ENCODE measurements around the gene MRPL21. TPM values are rescaled to one million over a fixed set of nuclear protein-coding genes. Genes with fewer than 3 reads are reported as not detected.

The MRPL21 gene
- total and polyA plus RNA-seq, 2 donors from 2014 or later = 45.0 to 147 TPM

GRCh38 chr11:68950270-68950669 is 46.6 kb upstream of the MRPL21 start:
- intact Hi-C loops (cut with DNase I) = no loop called here
- TF ChIP-seq CTCF (IDR thresholded peaks at IDR 0.05; ENCODE audit: borderline replicate concordance, extremely low read depth, insufficient read depth) = no peak

GRCh38 chr11:68948935-68949334 is 45.3 kb upstream of the MRPL21 start:
- Histone ChIP-seq H3K27me3 (ENCODE audit: control insufficient read depth, insufficient read depth, low read length) (no peaks in the 10 kb centered on the region), H3K9ac (ENCODE audit: low read length in 3 of 3) (no peak overlapping the region), H3K4me1 (ENCODE audit: control insufficient read depth in 2 of 3, insufficient read depth in 2 of 3, low read depth in 1 of 3, low read length in 3 of 3) (no peaks in the 10 kb centered on the region), H3K4me3 (ENCODE audit: low read length in 3 of 3) (no peak overlapping the region), H3K9me3 (ENCODE audit: control insufficient read depth in 2 of 3, insufficient read depth in 1 of 3, low read length in 3 of 3) (no peaks in the 10 kb centered on the region), H3K36me3 (ENCODE audit: control insufficient read depth in 2 of 3, insufficient read depth in 3 of 3, low read length in 3 of 3) (no peaks in the 10 kb centered on the region), H3K27ac (ENCODE audit: low read depth in 2 of 2, low read length in 2 of 2) (no peak overlapping the region)
- TF ChIP-seq CTCF (IDR thresholded peaks at IDR 0.05; ENCODE audit: borderline replicate concordance, extremely low read depth, insufficient read depth) = no peak
- no peak for DNase-seq
- intact Hi-C loops (cut with DNase I) = no loop called here
- FAIRE-seq = no peak

More at GRCh38 chr11:68950270-68950669, 46.6 kb upstream of the MRPL21 start:
- Histone ChIP-seq H3K9me3 (ENCODE audit: control insufficient read depth in 2 of 3, insufficient read depth in 1 of 3, low read length in 3 of 3) (no peaks in the 10 kb centered on the region), H3K27ac (ENCODE audit: low read depth in 2 of 2, low read length in 2 of 2) (no peak overlapping the region), H3K4me1 (ENCODE audit: control insufficient read depth in 2 of 3, insufficient read depth in 2 of 3, low read depth in 1 of 3, low read length in 3 of 3) (no peaks in the 10 kb centered on the region), H3K9ac (ENCODE audit: low read length in 3 of 3) (no peak overlapping the region), H3K36me3 (ENCODE audit: control insufficient read depth in 2 of 3, insufficient read depth in 3 of 3, low read length in 3 of 3) (no peaks in the 10 kb centered on the region), H3K4me3 (ENCODE audit: low read length in 3 of 3) (no peak overlapping the region), H3K27me3 (ENCODE audit: control insufficient read depth, insufficient read depth, low read length) (no peaks in the 10 kb centered on the region)
- DNase-seq = no peak
- FAIRE-seq = no peak

- Histone ChIP-seq H3K4me3 (ENCODE audit: low read length in 3 of 3) (no peak overlapping the region), H3K36me3 (ENCODE audit: control insufficient read depth in 2 of 3, insufficient read depth in 3 of 3, low read length in 3 of 3) (no peaks in the 10 kb centered on the region), H3K27ac (ENCODE audit: low read depth in 2 of 2, low read length in 2 of 2) (no peak overlapping the region), H3K4me1 (ENCODE audit: control insufficient read depth in 2 of 3, insufficient read depth in 2 of 3, low read depth in 1 of 3, low read length in 3 of 3) (no peaks in the 10 kb centered on the region), H3K27me3 (ENCODE audit: control insufficient read depth, insufficient read depth, low read length) (no peaks in the 10 kb centered on the region), H3K9me3 (ENCODE audit: control insufficient read depth in 2 of 3, insufficient read depth in 1 of 3, low read length in 3 of 3) (no peaks in the 10 kb centered on the region), H3K9ac (ENCODE audit: low read length in 3 of 3) (no peak overlapping the region)
- DNase-seq (no peak), FAIRE-seq (no peak)
- intact Hi-C loops (cut with DNase I) = no loop called here
- TF ChIP-seq CTCF (IDR thresholded peaks at IDR 0.05; ENCODE audit: borderline replicate concordance, extremely low read depth, insufficient read depth) = no peak
Measured at GRCh38 chr11:68948496-68948895, 44.9 kb upstream of the MRPL21 start.

GRCh38 chr11:68947151-68947550 is 43.5 kb upstream of the MRPL21 start:
- Histone ChIP-seq H3K27ac (ENCODE audit: low read depth in 2 of 2, low read length in 2 of 2) (no peak overlapping the region), H3K9ac (ENCODE audit: low read length in 3 of 3) (no peak overlapping the region), H3K9me3 (ENCODE audit: control insufficient read depth in 2 of 3, insufficient read depth in 1 of 3, low read length in 3 of 3) (no peaks in the 10 kb centered on the region), H3K4me1 (ENCODE audit: control insufficient read depth in 2 of 3, insufficient read depth in 2 of 3, low read depth in 1 of 3, low read length in 3 of 3) (no peaks in the 10 kb centered on the region), H3K4me3 (ENCODE audit: low read length in 3 of 3) (no peak overlapping the region), H3K36me3 (ENCODE audit: control insufficient read depth in 2 of 3, insufficient read depth in 3 of 3, low read length in 3 of 3) (no peaks in the 10 kb centered on the region), H3K27me3 (ENCODE audit: control insufficient read depth, insufficient read depth, low read length) (no peaks in the 10 kb centered on the region)
- intact Hi-C loops (cut with DNase I) = no loop called here
- peak in 1 of 5 donors; percentile 54 for DNase-seq
- no peak for TF ChIP-seq CTCF (IDR thresholded peaks at IDR 0.05; ENCODE audit: borderline replicate concordance, extremely low read depth, insufficient read depth)
- no peak for FAIRE-seq

Data from kidney (tissue), 14 donors.